ENCODE measurements around the gene BABAM2.
"Not testable (repeated sequence)": the region's sequence is repeated elsewhere in the genome, so short reads cannot be mapped to it uniquely, and the experiment has no call there.

The BABAM2 gene

DNA sequence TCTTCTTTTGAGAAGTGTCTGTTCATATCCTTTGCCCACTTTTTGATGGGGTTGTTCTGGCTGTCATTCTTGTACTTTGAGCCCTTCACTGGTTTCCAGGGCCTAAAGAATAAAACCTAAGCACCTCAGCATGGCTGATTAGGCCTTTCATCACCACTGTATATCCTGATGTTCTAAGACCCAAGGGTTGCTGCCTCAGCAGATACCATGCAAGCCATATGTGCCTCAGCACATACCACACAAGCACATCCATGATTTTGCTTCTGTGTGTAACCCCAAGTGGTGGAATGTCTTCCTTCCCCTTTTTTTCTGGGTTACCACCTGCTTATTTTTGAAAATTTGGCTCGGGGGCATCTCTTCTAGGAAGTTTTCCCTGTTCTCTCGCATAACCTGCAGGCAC, 11.7 kb upstream of the BABAM2 start:
- DNase-seq (ENCODE audit: low spot score) = no peak

DNA sequence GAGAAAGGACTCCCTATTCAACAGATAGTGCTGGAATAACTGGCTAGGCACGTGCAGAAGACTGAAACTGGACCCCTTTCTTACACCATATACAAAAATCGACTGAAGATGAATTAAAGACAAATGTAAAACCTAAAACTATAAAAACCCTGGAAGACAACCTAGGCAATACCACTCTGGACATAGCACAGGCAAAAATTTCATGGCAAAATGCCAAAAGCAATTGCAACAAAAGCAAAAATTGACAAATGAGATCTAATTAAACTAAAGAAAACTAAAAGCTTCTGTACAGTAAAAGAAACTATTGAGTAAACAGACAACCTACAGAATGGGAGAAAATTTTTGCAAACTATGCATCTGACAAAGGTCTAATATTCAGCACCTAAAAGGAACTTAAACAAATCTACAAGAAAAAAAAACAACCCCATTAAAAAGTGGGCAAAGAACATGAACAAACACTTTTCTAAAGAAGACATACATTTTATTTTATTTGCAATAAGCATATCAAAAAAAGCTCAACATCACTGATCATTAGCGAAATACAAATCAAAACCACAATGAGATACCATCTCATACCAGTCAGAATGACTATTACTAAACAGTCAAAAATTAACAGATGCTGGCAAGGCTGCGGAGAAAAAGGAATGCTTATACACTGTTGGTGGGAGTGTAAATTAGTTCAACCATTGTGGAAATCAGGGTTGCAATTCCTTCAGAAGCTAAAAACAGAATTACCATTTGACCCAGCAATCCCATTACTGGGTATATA, 8.5 kb upstream of the BABAM2 start:
- not testable (repeated sequence) for DNase-seq (ENCODE audit: low spot score)

DNA sequence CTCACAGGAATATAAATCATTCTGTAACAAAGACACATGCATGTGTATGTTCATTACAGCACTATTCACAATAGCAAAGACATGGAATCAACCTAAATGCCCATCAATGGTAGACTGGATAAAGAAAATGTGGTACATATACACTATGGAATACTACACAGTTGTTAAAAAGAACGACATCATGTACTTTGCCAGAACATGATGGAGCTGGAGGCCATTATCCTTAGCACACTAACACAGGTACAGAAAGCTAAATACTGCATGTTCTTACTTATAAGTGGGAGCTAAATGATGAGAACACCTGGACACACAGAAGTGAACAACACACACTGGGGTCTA, 8.0 kb upstream of the BABAM2 start:
- not testable (repeated sequence) for DNase-seq (ENCODE audit: low spot score)

DNA sequence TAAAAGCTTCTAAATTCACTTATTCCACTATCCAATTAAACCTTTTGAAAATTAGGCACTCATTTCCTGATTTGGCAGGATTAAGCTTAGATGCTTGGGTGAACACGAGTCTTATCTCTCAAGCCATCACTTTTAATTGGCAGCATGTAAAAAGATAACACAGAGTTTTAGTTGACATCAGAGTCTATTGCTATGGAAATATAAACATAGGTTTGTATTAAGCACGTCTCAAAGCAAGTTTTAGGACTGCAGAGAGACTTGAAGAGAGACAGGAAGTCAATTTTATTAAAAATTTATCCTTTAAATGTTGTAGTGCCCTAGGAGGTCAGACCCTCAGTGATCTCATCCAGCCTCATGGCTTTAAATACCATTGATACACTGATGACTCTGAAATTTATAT, 5.9 kb upstream of the BABAM2 start:
- peak; percentile 17 for DNase-seq (ENCODE audit: low spot score)

- no peak for DNase-seq (ENCODE audit: low spot score)
Observed at GRCh38 chr2:27885234-27885633, 5.3 kb upstream of the BABAM2 start.

- DNase-seq (ENCODE audit: low spot score) = no peak
Observed at GRCh38 chr2:27885661-27886060, 4.9 kb upstream of the BABAM2 start.

- DNase-seq (ENCODE audit: low spot score) = no peak
Observed at GRCh38 chr2:27886322-27886721, 4.2 kb upstream of the BABAM2 start.

- no peak for DNase-seq (ENCODE audit: low spot score)
Observed at GRCh38 chr2:27887111-27887510, 3.4 kb upstream of the BABAM2 start.

DNA sequence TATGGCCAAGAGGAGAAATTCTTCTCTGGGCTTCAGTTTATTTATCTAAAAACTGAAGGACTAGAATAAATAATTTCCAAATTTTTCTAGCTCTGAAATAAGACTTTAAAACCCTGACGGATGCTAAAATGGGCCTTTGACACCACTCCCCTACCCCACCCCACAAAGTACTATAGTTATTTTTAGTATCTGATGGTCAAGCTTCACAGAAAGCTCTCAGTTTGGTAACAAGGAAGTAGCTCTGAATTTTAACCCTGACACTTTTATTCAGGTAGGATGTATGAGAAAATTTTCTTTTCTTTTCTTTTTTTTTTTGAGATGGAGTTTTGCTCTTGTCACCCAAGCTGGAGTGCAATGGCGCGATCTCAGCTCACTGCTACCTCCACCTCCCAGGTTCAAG, 2.7 kb upstream of the BABAM2 start:
- DNase-seq (ENCODE audit: low spot score) = no peak

DNA sequence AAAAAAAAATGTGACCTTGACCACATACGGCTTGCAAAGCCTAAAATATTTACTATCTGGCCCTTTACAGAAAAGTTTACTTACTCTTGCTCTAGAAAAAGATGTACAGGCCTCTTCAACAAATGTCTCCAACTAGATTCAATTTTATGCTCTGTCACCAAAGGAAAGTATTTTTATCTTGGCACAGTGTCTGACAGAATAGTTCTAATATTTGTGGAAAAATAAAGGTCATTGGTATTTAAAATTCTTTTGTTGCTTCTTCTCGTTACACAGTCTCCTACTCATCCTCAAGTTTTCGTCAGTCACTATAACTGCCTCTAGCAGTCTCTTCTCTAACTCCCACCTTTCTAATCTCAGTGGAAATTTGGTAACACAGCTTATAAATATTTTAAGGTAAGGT, 1.7 kb upstream of the BABAM2 start:
- DNase-seq (ENCODE audit: low spot score) = no peak

DNA sequence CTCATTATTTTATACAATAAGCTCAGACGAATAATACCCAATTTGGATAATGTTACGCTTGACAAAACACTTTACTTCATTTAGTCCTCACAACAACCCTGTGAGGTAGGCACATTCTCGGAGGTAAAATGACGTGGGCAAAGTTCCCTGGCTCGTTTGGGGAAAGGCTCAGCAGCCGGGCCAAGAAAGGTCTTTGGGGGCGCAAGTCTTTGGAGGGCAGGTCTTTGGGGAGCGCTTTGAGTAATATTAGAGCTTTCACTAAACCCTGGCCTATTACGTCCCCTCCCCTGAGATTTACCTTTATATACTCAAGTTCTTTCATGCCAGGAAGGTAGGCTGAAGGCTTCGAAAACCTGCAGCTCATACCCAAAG, 769 bp upstream of the BABAM2 start:
- DNase-seq (ENCODE audit: low spot score) = peak; percentile 9

DNA sequence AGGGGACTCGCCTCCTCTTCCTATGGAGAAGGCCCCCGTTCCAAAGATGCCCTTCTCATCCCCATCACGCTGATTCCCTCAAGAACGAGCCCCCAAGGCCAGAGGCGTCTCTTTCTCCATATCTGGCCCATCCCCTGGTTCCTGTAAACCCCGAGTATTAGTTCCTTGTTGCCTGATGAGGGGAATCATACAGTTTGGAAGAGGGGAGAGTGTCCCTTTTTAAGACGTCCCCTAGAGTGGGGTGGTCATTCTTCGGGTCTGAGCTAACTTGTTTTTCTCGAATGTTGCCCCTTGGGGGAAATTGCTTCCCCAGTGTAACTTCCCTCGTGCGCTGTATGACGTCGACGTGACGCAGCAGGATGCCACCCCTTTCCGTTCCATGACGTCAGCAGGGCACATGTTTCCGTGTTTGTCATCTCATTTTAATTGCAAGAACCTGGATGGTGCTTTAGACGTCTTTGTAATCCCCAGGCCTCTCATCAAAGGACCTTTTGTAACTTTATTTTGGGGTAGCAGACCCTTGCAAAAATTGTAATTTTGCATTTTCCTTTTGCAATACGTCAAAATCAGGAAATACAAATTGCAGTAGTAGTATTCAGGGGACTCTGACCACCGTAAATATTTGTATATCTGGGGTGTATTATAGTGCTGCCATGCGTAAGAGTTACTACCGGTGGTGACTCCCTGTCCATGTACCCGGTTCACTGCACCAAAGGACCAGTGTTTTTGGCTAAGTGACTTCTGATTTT, 569 bp downstream of the BABAM2 start:
- DNase-seq (ENCODE audit: low spot score) = peak; percentile 82

GRCh38 chr2:27891673-27892105, 1.2 kb downstream of the BABAM2 start:
- DNase-seq (ENCODE audit: low spot score) = no peak

- DNase-seq (ENCODE audit: low spot score) = no peak
Observed at GRCh38 chr2:27893006-27893405, 2.5 kb downstream of the BABAM2 start.

DNA sequence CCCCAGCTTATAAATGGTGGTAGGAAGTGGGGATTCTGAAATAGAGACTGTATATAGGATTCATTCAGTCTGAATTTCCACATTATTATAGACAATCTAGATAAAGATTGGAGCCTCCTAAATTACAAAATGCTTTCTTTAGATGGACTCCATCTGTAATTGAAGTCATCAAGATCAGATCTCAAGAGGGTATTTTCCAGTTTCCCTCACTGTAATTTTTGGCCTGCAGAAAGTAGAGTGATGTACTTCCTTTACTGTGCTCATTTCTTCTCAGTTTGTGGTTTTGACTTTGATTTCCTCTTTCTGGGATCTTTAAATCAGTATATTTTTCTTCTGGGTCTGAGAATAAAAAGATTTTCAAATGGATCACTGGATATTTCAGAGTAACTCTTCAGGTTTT, 7.2 kb downstream of the BABAM2 start:
- DNase-seq (ENCODE audit: low spot score) = no peak

DNA sequence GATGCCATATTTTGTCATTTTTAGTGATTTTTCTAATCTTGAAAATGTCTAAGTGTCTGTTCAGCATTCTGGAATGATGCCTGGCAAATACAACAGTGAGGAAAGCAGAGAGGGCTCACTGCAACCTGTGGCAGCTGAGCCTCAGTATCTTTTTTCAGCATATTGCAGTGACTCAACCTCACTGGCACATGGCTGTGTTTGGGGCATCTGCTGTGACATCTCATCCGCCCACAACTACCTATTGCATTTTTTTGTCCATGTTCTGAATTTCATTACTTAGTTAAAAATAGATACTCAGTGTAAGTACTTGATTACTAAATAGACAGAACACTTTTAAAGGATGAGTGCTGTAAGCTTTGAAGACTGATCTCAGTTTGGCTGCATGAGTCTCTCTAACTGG, 10.7 kb downstream of the BABAM2 start:
- no peak for DNase-seq (ENCODE audit: low spot score)

DNA sequence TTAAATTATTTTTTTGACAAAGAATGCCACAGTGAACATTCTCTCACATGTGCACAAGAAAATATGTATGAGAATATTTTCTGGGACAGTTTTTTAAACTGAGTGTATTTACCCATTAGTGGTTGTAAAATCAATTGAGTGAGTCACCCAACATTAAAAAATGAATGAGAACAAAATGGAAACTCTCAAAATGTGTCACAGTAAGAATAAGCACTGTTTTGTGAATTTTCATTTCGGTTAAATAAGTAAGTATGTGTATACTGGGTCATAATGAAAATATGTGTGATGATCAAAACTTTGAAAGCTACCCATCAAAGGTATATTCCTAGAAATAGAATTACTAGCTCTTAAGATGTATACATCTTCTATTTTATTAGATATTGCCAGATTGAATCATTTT, 11.6 kb downstream of the BABAM2 start:
- no peak for DNase-seq (ENCODE audit: low spot score)

DNA sequence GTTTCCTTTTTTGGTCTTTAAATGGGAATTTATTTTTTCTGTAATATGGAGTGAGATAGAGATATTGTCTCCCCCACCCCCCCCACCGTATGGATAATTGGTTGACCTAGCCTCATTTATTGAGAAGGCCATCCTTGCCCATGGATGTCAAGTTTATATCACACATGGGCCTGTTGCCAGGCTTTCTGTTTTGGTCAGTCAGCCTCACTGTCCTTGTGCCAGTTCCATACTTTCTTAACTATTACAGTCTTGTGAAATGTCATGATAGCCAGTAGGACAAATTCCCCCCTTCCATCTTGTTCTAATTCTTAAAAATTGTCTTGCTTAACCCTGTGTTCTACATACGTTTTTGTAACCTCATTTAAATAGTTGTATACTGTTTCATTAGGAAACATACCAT, 12.5 kb downstream of the BABAM2 start:
- no peak for DNase-seq (ENCODE audit: low spot score)

GRCh38 chr2:27903649-27904404, 13.3 kb downstream of the BABAM2 start:
- DNase-seq (ENCODE audit: low spot score) = no peak

GRCh38 chr2:27904405-27904665, 13.8 kb downstream of the BABAM2 start:
- no peak for DNase-seq (ENCODE audit: low spot score)

- no peak for DNase-seq (ENCODE audit: low spot score)
Observed at GRCh38 chr2:27906074-27906473, 15.5 kb downstream of the BABAM2 start.

GRCh38 chr2:27907547-27907946, 17.0 kb downstream of the BABAM2 start:
- no peak for DNase-seq (ENCODE audit: low spot score)

DNA sequence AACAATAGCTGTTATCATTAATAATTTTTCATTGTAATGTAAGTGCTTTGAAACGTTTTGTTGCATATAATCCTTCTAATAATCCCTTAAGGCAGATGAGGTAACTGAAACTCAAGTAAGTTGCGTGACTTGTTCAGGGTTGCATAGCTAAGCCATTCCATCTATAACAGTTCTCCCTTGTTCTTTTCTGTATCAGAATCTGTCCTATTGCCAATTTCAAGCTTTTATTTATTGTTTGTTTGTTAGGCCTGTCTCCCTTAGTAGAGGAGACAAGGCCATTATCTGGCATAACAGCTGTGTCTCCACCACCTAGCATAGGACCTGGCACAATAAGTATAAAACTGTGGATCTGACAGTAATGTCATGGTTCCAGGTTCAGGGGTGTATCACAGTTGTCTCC, 19.4 kb downstream of the BABAM2 start:
- DNase-seq (ENCODE audit: low spot score) = no peak

Data from LoVo (cell line).